Suprapubic skin (tissue), 4 donors: ENCODE data around the gene HLF. TPM values are rescaled to one million over a fixed set of nuclear protein-coding genes. Genes with fewer than 3 reads are reported as not detected.

Experiments
- DNase-seq, 2 donors: peaks; one replicate each; pipeline ENCODE4 v3.0.0-alpha.2; 2019; ENCODE audit warnings: low spot score in 2 of 2
- H3K27ac ChIP-seq: fragments of 200-600 bp; sonication (generic); one replicate; pipeline ENCODE4 v1.5.1; 2019
- H3K27me3 ChIP-seq: fragments of 200-600 bp; sonication (generic); one replicate; pipeline ENCODE4 v1.5.1; 2019
- H3K36me3 ChIP-seq: fragments of 200-600 bp; sonication (generic); one replicate; pipeline ENCODE4 v1.5.1; 2019
- H3K4me1 ChIP-seq: fragments of 200-600 bp; sonication (generic); one replicate; pipeline ENCODE4 v1.5.1; 2019
- H3K4me3 ChIP-seq: fragments of 200-600 bp; sonication (generic); one replicate; pipeline ENCODE4 v1.5.1; 2019; ENCODE audit warnings: mild to moderate bottlenecking
- H3K9me3 ChIP-seq: fragments of 200-600 bp; sonication (generic); one replicate; pipeline ENCODE4 v1.5.1; 2019
- EP300 ChIP-seq: sonication (generic); formaldehyde crosslinking; IDR thresholded peaks from one replicate; pipeline ENCODE4 v1.6.1; 2017; ENCODE audit warnings: antibody characterized with exemption
- POLR2A ChIP-seq, 2 donors: fragments of 450-650 bp; IDR thresholded peaks; one replicate each; pipeline ENCODE4 v1.6.1; 2017; ENCODE audit warnings: antibody characterized with exemption in 2 of 2, mild to moderate bottlenecking in 2 of 2, moderate library complexity in 2 of 2
- POLR2AphosphoS5 ChIP-seq, 3 donors: sonication (generic); formaldehyde crosslinking; IDR thresholded peaks; one replicate each; pipeline ENCODE4 v1.6.1; 2017; ENCODE audit warnings: antibody characterized with exemption in 3 of 3
- WGBS: methylation state at CpG from one replicate; pipeline ENCODE4 v1.1.5; 2018; 5-methylcytosine and 5-hydroxymethylcytosine counted together
- total RNA-seq, 4 donors: library from RNA; depleted of rRNA; stranded (reverse); fragments of >200 nt; gene quantifications; one replicate each; pipeline ENCODE4 v1.1.0, GENCODE V29; 2016
- TF ChIP-seq, protein P1 (sequence below), 2 donors: fragments of 200-600 bp in 1 of 2; fragments of 450-650 bp in 1 of 2; sonication (generic) in 1 of 2; IDR thresholded peaks; one replicate each; pipeline ENCODE4 v1.5.1; 2016 to 2019; ENCODE audit warnings: antibody characterized with exemption in 2 of 2, mild to moderate bottlenecking in 1 of 2, moderate library complexity in 1 of 2

The HLF gene
- total RNA-seq, 4 donors from 2014 or later = 26.2 to 41.8 (median 36.5) TPM

DNA sequence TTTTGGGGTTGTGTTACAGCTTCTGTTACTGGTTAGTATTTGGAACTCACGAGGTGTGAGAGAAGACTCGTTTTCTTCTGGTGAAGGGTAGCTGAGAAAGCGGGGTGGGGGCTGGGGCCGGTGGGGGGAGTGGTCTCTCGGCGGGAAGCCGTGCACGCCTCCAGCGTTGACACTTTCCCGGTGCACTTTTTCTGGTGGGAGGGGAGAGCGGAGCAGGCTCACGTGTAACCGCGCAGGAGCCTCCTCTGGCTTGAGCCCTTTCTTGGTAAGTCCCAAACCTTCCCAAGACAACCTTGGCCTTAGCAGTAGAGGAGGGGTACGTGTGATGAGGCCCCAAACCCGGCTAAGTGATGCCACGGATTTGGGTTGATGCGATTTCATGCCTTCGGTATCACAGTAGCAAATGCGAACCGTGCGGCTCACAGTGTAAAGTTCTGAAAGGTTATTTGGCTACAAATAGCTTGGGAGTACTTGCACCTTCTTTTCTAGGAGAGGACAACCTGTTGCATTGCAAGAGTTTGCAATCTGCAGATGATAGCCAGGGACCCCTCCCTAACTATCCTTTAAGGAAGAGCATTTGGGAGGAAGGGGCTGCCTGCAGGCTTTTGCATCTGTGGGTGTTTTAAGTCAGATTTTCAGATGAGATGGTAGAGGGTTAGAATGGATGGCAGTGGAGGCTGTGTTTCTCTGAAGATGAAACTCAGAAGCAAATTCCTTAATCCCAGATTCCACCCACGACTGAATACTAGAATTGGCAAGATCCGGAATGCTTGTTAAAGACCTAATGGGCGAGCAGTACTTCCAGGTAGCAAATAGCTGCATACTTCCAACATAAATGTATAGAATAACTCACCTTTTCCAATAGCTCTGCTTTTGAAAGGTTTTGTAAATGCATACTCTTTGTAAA is 1.5 kb downstream of the HLF start:
- Histone ChIP-seq H3K36me3 (peaks cover 3% of the 10 kb centered on the region), H3K27ac (peak overlapping the region; percentile 84), H3K4me1 (peaks cover 35% of the 10 kb centered on the region), H3K27me3 (no peaks in the 10 kb centered on the region), H3K4me3 (peak overlapping the region; percentile 79), H3K9me3 (no peaks in the 10 kb centered on the region)
- 10% methylated on average over 21 of the region's 25 CpGs for WGBS
- DNase-seq = no peak
- TF ChIP-seq, protein P1, sequence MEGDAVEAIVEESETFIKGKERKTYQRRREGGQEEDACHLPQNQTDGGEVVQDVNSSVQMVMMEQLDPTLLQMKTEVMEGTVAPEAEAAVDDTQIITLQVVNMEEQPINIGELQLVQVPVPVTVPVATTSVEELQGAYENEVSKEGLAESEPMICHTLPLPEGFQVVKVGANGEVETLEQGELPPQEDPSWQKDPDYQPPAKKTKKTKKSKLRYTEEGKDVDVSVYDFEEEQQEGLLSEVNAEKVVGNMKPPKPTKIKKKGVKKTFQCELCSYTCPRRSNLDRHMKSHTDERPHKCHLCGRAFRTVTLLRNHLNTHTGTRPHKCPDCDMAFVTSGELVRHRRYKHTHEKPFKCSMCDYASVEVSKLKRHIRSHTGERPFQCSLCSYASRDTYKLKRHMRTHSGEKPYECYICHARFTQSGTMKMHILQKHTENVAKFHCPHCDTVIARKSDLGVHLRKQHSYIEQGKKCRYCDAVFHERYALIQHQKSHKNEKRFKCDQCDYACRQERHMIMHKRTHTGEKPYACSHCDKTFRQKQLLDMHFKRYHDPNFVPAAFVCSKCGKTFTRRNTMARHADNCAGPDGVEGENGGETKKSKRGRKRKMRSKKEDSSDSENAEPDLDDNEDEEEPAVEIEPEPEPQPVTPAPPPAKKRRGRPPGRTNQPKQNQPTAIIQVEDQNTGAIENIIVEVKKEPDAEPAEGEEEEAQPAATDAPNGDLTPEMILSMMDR (IDR thresholded peaks at IDR 0.05) = no peak
- TF ChIP-seq POLR2AphosphoS5 (IDR thresholded peaks at IDR 0.05) (no peak), POLR2A (IDR thresholded peaks at IDR 0.05) (no peak), EP300 (no peak)

DNA sequence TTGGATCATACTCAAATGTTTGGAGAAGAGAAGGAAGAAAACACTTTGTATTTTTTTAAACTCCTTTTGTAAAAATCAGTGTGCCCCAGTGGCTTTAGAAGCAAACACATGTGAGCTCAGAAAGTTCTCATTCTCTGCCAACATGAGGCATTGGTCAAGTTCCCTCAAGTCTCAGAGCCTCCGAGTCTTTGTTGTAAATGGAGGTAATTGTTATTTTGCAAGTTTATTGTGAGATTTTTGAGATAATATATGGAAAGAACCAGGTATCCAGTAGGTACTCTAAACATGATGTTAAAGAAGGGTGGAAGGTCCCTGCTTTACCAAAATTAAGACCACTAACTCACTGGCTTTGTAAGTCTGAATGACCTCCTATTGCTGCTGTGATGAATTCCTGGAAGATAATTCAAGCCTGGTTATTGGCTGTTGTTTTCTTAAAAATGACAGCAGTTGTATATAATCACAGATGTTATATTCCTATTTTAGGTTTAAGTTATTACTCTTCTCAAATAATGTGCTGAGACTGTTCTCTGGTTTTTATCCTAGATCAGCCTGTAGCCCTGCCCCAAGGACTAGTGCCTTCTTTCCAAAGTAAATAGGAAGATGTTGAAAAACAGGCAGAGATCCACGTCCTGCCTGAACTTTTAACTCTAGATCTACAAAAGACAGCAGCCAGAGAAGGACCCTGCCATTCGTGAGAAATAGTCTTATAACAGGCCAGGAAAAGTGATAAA is 2.4 kb downstream of the HLF start:
- DNase-seq = no peak
- 20% methylated on average over 3 of the region's 3 CpGs for WGBS
- Histone ChIP-seq H3K4me1 (peaks cover 35% of the 10 kb centered on the region), H3K9me3 (no peaks in the 10 kb centered on the region), H3K27ac (peak overlapping the region; percentile 84), H3K27me3 (no peaks in the 10 kb centered on the region), H3K36me3 (peaks cover 3% of the 10 kb centered on the region), H3K4me3 (peak overlapping the region; percentile 79)
- TF ChIP-seq, protein P1 (IDR thresholded peaks at IDR 0.05) = no peak

DNA sequence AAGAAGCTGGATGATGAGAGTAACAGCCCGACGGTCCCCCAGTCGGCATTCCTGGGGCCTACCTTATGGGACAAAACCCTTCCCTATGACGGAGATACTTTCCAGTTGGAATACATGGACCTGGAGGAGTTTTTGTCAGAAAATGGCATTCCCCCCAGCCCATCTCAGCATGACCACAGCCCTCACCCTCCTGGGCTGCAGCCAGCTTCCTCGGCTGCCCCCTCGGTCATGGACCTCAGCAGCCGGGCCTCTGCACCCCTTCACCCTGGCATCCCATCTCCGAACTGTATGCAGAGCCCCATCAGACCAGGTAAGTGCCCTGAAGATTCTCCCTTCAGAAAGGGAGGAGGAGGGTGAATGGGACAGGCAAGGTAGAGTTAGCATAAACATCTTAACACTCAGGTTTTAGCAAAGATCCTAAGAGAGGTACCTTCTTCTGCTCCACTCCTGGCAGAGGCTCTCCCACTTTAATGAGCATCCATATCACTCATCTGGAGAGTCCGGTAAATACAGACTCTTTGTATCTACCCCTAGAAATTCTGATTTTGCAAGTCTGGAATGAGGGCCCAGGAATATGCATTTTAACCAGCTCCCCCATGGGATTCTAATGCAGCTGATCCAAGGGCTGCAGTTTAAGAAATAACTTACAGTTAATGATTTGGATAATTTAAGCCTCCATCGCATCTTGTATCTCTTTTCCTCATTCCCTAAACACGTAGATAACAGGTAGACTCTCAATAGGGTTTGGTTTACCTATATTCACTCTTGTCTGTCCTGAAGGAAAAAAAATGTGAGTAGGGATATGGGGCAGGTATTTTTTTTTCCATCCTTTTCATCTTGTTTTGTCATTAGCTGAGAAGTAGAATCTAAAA is 3.3 kb downstream of the HLF start:
- WGBS = 85% methylated on average over 11 of the region's 11 CpGs
- Histone ChIP-seq H3K27me3 (no peaks in the 10 kb centered on the region), H3K4me1 (peaks cover 39% of the 10 kb centered on the region), H3K4me3 (no peak overlapping the region), H3K9me3 (no peaks in the 10 kb centered on the region), H3K36me3 (peaks cover 3% of the 10 kb centered on the region), H3K27ac (peak overlapping the region; percentile 2)
- DNase-seq = no peak
- TF ChIP-seq, protein P1 (IDR thresholded peaks at IDR 0.05) = no peak
- no peak for TF ChIP-seq POLR2A (IDR thresholded peaks at IDR 0.05)
- TF ChIP-seq EP300 = no peak
- TF ChIP-seq POLR2AphosphoS5 (IDR thresholded peaks at IDR 0.05) = no peak

DNA sequence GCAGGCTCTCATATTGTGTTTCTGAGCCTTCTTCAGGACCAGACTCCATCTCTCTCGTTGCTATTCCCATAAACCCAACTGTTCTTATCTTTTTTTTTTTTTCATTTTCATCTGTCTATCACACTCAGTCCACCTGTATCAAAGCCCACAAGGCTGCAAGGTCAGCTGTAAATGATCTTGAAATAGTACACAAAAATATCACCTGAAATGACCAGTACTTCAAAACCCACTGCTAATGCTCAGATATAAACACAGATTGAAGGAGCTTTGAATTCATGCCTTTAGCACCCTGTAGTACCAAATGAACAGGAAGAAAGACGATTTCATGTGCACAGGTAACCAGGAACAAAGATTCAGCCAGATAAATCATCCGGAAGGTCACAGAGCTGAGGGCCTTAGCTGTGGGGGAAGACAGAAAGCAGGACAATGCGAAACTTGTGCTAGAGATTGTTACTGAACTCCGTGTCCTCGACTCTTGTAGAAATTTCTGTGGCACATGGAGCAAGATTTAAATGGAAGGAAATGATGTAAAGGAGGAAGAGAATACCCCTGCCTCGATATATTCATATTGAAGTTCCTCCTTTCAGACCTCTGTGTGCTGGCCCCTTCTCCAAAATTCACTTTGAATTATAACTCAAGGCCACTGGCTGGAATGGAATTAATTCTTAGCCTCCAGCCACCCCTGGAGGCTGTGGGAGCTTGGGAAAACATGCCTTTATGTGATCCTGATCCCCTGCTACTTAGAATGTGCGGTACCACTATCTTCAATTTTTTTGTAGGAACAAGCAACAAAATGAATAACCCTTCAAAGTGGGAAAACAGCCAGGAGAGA is 4.1 kb downstream of the HLF start:
- H3K36me3 ChIP-seq = peaks cover 3% of the 10 kb centered on the region
- H3K27ac ChIP-seq = no peak overlapping the region
- H3K4me1 ChIP-seq = peaks cover 41% of the 10 kb centered on the region
- no peak for DNase-seq
- WGBS = 80% methylated on average over 8 of the region's 8 CpGs
- H3K9me3 ChIP-seq = no peaks in the 10 kb centered on the region
- no peak overlapping the region for H3K4me3 ChIP-seq
- no peaks in the 10 kb centered on the region for H3K27me3 ChIP-seq
- TF ChIP-seq, protein P1 (IDR thresholded peaks at IDR 0.05) = no peak
- no peak for TF ChIP-seq POLR2AphosphoS5 (IDR thresholded peaks at IDR 0.05)
- TF ChIP-seq EP300 = no peak
